HEK293 (cell line): ENCODE data around the gene NRIP1.

Experiments used
- CTCF ChIA-PET: fragments of 350-600 bp; formaldehyde crosslinking; extraction: SDS; loops from one replicate; lab custom pipeline; 2021; ENCODE audit warnings: antibody characterized with exemption; lab: Yijun Ruan, JAX
- POLR2A ChIA-PET: fragments of 300-600 bp; formaldehyde crosslinking; extraction: SDS; loops from one replicate; lab custom pipeline; 2020; ENCODE audit warnings: antibody characterized with exemption, inconsistent platforms; lab: Yijun Ruan, JAX
- H3K27ac ChIP-seq: fragments of 200-500 bp; sonication (Bioruptor generic); 2 replicates; pipeline ENCODE4 v1.5.1; 2014; ENCODE audit warnings: low read depth, low read length, control low read depth, inconsistent platforms; ENCODE audit errors: extremely low read depth
- H3K36me3 ChIP-seq, 2 experiments: fragments of 200-500 bp in 1 of 2; sonication (Bioruptor generic) in 1 of 2; 1 replicate in 1 of 2; 2 replicates in 1 of 2; pipeline ENCODE4 v1.5.1; 2014 to 2017; ENCODE audit warnings: inconsistent platforms in 2 of 2, low read length in 2 of 2; ENCODE audit not compliant: control insufficient read depth in 2 of 2, insufficient read depth in 1 of 2
- H3K4me1 ChIP-seq: fragments of 200-500 bp; sonication (Bioruptor generic); 2 replicates; pipeline ENCODE4 v1.5.1; 2014; ENCODE audit warnings: mild to moderate bottlenecking, low read length, inconsistent platforms; ENCODE audit not compliant: control insufficient read depth, insufficient read depth
- H3K4me3 ChIP-seq: 2 replicates; pipeline ENCODE4 v1.5.1; 2011; ENCODE audit warnings: low read depth, mild to moderate bottlenecking, control low read depth, low read length, moderate library complexity
- H3K9me3 ChIP-seq: fragments of 200-500 bp; sonication (Bioruptor generic); 2 replicates; pipeline ENCODE4 v1.5.1; 2014; ENCODE audit warnings: low read depth, low read length, inconsistent platforms; ENCODE audit not compliant: control insufficient read depth, insufficient read depth
- EGR2 ChIP-seq: fragments of 450-650 bp; formaldehyde crosslinking; IDR thresholded peaks from 2 replicates; pipeline ENCODE4 v1.5.1; 2016; ENCODE audit warnings: low read depth, missing biosample characterization, missing genetic modification characterization
- GLI4 ChIP-seq: fragments of 450-650 bp; formaldehyde crosslinking; IDR thresholded peaks from 2 replicates; pipeline ENCODE4 v1.5.1; 2016; ENCODE audit warnings: missing biosample characterization, missing genetic modification characterization
- HOXD13 ChIP-seq: sonication (generic); formaldehyde crosslinking; IDR thresholded peaks from 2 replicates; pipeline ENCODE4 v1.8.0; 2022; ENCODE audit warnings: missing genetic modification reagents, borderline replicate concordance
- PRDM1 ChIP-seq: fragments of 450-650 bp; formaldehyde crosslinking; IDR thresholded peaks from 2 replicates; pipeline ENCODE4; 2016; ENCODE audit warnings: missing biosample characterization, missing genetic modification characterization
- ZNF10 ChIP-seq: fragments of 450-650 bp; formaldehyde crosslinking; IDR thresholded peaks from 2 replicates; pipeline ENCODE4 v1.5.1; 2017; ENCODE audit warnings: missing biosample characterization, missing genetic modification characterization
- ZNF138 ChIP-seq: fragments of 450-650 bp; formaldehyde crosslinking; IDR thresholded peaks from 2 replicates; pipeline ENCODE4 v1.5.1; 2016; ENCODE audit warnings: missing biosample characterization, missing genetic modification characterization, borderline replicate concordance
- ZNF266 ChIP-seq: fragments of 450-650 bp; formaldehyde crosslinking; IDR thresholded peaks from 2 replicates; pipeline ENCODE4 v1.5.1; 2016; ENCODE audit warnings: missing biosample characterization, missing genetic modification characterization, low read depth
- ZNF324 ChIP-seq: fragments of 450-650 bp; formaldehyde crosslinking; IDR thresholded peaks from 2 replicates; pipeline ENCODE4 v1.5.1; 2016; ENCODE audit warnings: missing biosample characterization, missing genetic modification characterization
- ZNF530 ChIP-seq: fragments of 450-650 bp; formaldehyde crosslinking; IDR thresholded peaks from 2 replicates; pipeline ENCODE4 v1.5.1; 2016; ENCODE audit warnings: low read depth, missing biosample characterization, missing genetic modification characterization
- ZNF571 ChIP-seq: fragments of 450-650 bp; formaldehyde crosslinking; IDR thresholded peaks from 2 replicates; pipeline ENCODE4 v1.5.0; 2017; ENCODE audit warnings: missing biosample characterization, missing genetic modification characterization
- ZNF629 ChIP-seq: fragments of 450-650 bp; formaldehyde crosslinking; IDR thresholded peaks from 2 replicates; pipeline ENCODE4 v1.5.1; 2017; ENCODE audit warnings: missing biosample characterization, missing genetic modification characterization
- ZNF677 ChIP-seq: fragments of 450-650 bp; IDR thresholded peaks from 2 replicates; pipeline ENCODE4 v1.5.0; 2018; ENCODE audit warnings: missing biosample characterization, mild to moderate bottlenecking, missing genetic modification characterization, moderate library complexity
- ZNF768 ChIP-seq: fragments of 450-650 bp; formaldehyde crosslinking; IDR thresholded peaks from 2 replicates; pipeline ENCODE4 v1.5.1; 2018; ENCODE audit warnings: missing biosample characterization, mild to moderate bottlenecking, missing genetic modification characterization
- TF ChIP-seq, protein P1 (sequence below): fragments of 450-650 bp; formaldehyde crosslinking; IDR thresholded peaks from 2 replicates; pipeline ENCODE4 v1.5.1; 2017; ENCODE audit warnings: missing biosample characterization, missing genetic modification characterization
- TF ChIP-seq, protein P2 (sequence below): fragments of 450-650 bp; formaldehyde crosslinking; IDR thresholded peaks from 2 replicates; pipeline ENCODE4 v1.5.1; 2016; ENCODE audit warnings: missing biosample characterization, missing genetic modification characterization
- TF ChIP-seq, protein P3 (sequence below): fragments of 450-650 bp; IDR thresholded peaks from 2 replicates; pipeline ENCODE4 v1.5.1; 2018; ENCODE audit warnings: missing biosample characterization, missing genetic modification characterization
- TF ChIP-seq, protein P4 (sequence below): fragments of 450-650 bp; formaldehyde crosslinking; IDR thresholded peaks from 2 replicates; pipeline ENCODE4 v1.5.0; 2017; ENCODE audit warnings: missing biosample characterization, missing genetic modification characterization, borderline replicate concordance
- TF ChIP-seq, protein P5 (sequence below): fragments of 450-650 bp; formaldehyde crosslinking; IDR thresholded peaks from 2 replicates; pipeline ENCODE4 v1.5.1; 2016; ENCODE audit warnings: missing biosample characterization, missing genetic modification characterization, borderline replicate concordance

The NRIP1 gene

DNA sequence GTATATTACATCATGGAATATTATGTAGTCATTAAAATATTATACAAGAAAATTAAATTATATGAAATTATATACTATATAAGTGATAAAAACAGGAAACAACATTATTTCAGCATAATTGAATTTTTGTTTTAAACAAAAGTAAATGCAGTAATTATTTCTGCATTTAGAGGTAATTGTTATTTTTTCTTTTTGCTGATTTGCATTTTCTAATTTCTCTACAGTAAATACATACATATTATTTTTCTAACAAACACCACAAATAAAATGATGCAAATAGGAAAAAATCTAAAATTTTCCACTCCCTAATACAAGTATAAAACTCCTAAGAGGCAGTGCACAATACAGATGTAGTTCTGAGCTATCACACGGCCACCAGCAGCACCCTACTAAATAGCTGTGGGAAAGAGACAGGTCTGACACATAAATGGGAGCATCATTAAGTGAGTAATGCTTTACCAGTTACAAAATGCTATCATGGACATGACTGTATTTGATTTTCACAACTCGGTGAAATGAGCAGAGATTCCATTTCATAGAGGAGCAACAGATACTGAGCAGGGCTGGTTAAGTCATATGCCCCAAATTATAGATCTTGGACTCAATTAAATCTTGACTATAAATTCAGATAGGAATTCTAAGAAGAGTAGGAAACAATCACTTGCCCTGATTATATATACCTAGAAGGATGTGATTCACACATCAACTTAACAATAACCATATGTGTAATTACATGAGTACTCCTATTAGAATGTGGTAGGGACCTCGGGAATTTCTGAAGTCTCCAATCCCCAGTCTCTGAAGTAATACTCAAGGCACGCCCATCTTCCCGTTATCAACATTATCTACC, 49.0 kb downstream of the NRIP1 start:
- Histone ChIP-seq H3K4me3 (no peak overlapping the region), H3K36me3 (no peaks in the 10 kb centered on the region), H3K9me3 (no peaks in the 10 kb centered on the region), H3K4me1 (peaks cover 4% of the 10 kb centered on the region), H3K27ac (no peak overlapping the region)
- POLR2A ChIA-PET = no interaction called here
- CTCF ChIA-PET = no interaction called here
- TF ChIP-seq, protein P1, sequence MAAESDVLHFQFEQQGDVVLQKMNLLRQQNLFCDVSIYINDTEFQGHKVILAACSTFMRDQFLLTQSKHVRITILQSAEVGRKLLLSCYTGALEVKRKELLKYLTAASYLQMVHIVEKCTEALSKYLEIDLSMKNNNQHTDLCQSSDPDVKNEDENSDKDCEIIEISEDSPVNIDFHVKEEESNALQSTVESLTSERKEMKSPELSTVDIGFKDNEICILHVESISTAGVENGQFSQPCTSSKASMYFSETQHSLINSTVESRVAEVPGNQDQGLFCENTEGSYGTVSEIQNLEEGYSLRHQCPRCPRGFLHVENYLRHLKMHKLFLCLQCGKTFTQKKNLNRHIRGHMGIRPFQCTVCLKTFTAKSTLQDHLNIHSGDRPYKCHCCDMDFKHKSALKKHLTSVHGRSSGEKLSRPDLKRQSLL = no peak

DNA sequence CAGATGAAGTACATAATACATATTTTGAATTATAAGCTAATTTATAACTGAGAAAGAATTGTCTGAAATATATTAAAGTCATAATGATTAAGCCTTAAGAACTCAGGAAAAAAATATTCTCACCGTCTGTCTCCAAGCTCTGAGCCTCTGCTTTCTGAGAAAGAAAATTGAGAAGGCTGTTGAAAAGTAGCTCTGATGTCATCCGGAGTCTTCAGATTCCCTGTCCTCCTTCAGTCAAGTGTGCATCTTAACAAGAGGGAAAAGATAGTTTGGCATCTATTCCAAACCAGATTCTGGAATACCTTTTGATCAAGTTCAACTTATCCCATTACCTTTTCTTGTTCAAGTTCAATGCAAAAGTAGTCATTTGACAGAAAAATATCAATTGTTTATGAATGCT, 50.6 kb downstream of the NRIP1 start:
- Histone ChIP-seq H3K4me1 (no peaks in the 10 kb centered on the region), H3K9me3 (no peaks in the 10 kb centered on the region), H3K27ac (no peak overlapping the region), H3K36me3 (no peaks in the 10 kb centered on the region), H3K4me3 (no peak overlapping the region)
- TF ChIP-seq ZNF629 (tag by site-specific recombination) = no peak
- TF ChIP-seq HOXD13 (CRISPR knock-in tag) = no peak
- TF ChIP-seq GLI4 (tag by site-specific recombination) = no peak
- TF ChIP-seq ZNF530 (tag by site-specific recombination) = no peak
- TF ChIP-seq, protein P2, sequence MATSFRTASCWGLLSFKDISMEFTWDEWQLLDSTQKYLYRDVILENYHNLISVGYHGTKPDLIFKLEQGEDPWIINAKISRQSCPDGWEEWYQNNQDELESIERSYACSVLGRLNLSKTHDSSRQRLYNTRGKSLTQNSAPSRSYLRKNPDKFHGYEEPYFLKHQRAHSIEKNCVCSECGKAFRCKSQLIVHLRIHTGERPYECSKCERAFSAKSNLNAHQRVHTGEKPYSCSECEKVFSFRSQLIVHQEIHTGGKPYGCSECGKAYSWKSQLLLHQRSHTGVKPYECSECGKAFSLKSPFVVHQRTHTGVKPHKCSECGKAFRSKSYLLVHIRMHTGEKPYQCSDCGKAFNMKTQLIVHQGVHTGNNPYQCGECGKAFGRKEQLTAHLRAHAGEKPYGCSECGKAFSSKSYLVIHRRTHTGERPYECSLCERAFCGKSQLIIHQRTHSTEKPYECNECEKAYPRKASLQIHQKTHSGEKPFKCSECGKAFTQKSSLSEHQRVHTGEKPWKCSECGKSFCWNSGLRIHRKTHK (tag by site-specific recombination) = no peak
- TF ChIP-seq EGR2 (tag by site-specific recombination) = no peak
- TF ChIP-seq PRDM1 (tag by site-specific recombination) = no peak
- TF ChIP-seq ZNF677 (tag by site-specific recombination) = no peak
- TF ChIP-seq ZNF571 (tag by site-specific recombination) = no peak
- TF ChIP-seq, protein P3, sequence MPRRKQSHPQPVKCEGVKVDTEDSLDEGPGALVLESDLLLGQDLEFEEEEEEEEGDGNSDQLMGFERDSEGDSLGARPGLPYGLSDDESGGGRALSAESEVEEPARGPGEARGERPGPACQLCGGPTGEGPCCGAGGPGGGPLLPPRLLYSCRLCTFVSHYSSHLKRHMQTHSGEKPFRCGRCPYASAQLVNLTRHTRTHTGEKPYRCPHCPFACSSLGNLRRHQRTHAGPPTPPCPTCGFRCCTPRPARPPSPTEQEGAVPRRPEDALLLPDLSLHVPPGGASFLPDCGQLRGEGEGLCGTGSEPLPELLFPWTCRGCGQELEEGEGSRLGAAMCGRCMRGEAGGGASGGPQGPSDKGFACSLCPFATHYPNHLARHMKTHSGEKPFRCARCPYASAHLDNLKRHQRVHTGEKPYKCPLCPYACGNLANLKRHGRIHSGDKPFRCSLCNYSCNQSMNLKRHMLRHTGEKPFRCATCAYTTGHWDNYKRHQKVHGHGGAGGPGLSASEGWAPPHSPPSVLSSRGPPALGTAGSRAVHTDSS = no peak
- POLR2A ChIA-PET = interaction anchor here (0.5 kb wide), 1 partner anchor 124 kb away, joined by 3 read pairs; no protein-coding TSS in a partner anchor
- CTCF ChIA-PET = interaction anchor here (0.7 to 1.3 kb wide), 2 partner anchors 464 to 469 kb away, joined by 4 to 5 read pairs; no protein-coding TSS in a partner anchor

DNA sequence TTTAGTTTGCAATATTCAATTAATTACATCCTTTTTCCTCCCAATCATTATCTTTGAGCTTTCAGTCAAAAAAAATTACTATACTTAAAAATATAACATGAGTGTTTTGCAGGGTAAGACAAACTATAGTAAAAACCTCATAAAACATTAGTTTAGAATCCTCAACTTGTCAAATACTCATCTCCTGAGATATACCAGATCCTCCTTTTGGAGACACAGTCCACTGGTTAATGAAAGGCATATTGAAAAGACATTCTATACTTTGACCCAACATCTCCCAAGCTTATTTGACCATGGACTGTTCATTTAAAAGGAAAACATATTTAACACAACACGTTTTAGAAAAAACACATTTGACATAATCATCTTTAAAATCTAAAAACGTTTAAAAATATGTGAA, 52.8 kb downstream of the NRIP1 start:
- ChIA-PET CTCF (no interaction called here), POLR2A (no interaction called here)
- no peaks in the 10 kb centered on the region for H3K36me3 ChIP-seq
- no peak overlapping the region for H3K27ac ChIP-seq
- H3K4me3 ChIP-seq = no peak overlapping the region
- H3K9me3 ChIP-seq = no peaks in the 10 kb centered on the region
- H3K4me1 ChIP-seq = peaks cover 2% of the 10 kb centered on the region; the same call in 1 of the 2 replicates
- TF ChIP-seq ZNF10 (tag by site-specific recombination) = no peak
- no peak for TF ChIP-seq ZNF768
- TF ChIP-seq, protein P4, sequence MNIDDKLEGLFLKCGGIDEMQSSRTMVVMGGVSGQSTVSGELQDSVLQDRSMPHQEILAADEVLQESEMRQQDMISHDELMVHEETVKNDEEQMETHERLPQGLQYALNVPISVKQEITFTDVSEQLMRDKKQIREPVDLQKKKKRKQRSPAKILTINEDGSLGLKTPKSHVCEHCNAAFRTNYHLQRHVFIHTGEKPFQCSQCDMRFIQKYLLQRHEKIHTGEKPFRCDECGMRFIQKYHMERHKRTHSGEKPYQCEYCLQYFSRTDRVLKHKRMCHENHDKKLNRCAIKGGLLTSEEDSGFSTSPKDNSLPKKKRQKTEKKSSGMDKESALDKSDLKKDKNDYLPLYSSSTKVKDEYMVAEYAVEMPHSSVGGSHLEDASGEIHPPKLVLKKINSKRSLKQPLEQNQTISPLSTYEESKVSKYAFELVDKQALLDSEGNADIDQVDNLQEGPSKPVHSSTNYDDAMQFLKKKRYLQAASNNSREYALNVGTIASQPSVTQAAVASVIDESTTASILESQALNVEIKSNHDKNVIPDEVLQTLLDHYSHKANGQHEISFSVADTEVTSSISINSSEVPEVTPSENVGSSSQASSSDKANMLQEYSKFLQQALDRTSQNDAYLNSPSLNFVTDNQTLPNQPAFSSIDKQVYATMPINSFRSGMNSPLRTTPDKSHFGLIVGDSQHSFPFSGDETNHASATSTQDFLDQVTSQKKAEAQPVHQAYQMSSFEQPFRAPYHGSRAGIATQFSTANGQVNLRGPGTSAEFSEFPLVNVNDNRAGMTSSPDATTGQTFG = no peak
- TF ChIP-seq, protein P5, sequence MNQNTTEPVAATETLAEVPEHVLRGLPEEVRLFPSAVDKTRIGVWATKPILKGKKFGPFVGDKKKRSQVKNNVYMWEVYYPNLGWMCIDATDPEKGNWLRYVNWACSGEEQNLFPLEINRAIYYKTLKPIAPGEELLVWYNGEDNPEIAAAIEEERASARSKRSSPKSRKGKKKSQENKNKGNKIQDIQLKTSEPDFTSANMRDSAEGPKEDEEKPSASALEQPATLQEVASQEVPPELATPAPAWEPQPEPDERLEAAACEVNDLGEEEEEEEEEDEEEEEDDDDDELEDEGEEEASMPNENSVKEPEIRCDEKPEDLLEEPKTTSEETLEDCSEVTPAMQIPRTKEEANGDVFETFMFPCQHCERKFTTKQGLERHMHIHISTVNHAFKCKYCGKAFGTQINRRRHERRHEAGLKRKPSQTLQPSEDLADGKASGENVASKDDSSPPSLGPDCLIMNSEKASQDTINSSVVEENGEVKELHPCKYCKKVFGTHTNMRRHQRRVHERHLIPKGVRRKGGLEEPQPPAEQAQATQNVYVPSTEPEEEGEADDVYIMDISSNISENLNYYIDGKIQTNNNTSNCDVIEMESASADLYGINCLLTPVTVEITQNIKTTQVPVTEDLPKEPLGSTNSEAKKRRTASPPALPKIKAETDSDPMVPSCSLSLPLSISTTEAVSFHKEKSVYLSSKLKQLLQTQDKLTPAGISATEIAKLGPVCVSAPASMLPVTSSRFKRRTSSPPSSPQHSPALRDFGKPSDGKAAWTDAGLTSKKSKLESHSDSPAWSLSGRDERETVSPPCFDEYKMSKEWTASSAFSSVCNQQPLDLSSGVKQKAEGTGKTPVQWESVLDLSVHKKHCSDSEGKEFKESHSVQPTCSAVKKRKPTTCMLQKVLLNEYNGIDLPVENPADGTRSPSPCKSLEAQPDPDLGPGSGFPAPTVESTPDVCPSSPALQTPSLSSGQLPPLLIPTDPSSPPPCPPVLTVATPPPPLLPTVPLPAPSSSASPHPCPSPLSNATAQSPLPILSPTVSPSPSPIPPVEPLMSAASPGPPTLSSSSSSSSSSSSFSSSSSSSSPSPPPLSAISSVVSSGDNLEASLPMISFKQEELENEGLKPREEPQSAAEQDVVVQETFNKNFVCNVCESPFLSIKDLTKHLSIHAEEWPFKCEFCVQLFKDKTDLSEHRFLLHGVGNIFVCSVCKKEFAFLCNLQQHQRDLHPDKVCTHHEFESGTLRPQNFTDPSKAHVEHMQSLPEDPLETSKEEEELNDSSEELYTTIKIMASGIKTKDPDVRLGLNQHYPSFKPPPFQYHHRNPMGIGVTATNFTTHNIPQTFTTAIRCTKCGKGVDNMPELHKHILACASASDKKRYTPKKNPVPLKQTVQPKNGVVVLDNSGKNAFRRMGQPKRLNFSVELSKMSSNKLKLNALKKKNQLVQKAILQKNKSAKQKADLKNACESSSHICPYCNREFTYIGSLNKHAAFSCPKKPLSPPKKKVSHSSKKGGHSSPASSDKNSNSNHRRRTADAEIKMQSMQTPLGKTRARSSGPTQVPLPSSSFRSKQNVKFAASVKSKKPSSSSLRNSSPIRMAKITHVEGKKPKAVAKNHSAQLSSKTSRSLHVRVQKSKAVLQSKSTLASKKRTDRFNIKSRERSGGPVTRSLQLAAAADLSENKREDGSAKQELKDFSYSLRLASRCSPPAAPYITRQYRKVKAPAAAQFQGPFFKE (tag by site-specific recombination) = no peak
- no peak for TF ChIP-seq ZNF324 (tag by site-specific recombination)
- no peak for TF ChIP-seq ZNF266
- no peak for TF ChIP-seq ZNF138 (tag by site-specific recombination)
